MCF 10A (cell line): ENCODE data around the gene WDR76. TPM values are rescaled to one million over a fixed set of nuclear protein-coding genes. Genes with fewer than 3 reads are reported as not detected.
"Not testable (repeated sequence)": the region's sequence is repeated elsewhere in the genome, so short reads cannot be mapped to it uniquely, and the experiment has no call there.

Source experiments
- BruUV-seq: library from RNA; stranded (reverse); fragments of 400-500 nt; replicated peaks from 2 replicates; lab custom pipeline; 2021; lab: Mats Ljungman, UMichigan
- CTCF ChIA-PET: fragments of 300-600 bp; sonication (Branson Sonifier 250); formaldehyde crosslinking; extraction: SDS; loops from one replicate; lab custom pipeline; 2021; ENCODE audit warnings: antibody characterized with exemption, inconsistent platforms; lab: Yijun Ruan, JAX
- POLR2A ChIA-PET: fragments of 300-600, 350-650 bp; sonication (Branson Sonifier 250); formaldehyde crosslinking; extraction: SDS; loops from one replicate; lab custom pipeline; 2020; ENCODE audit warnings: antibody characterized with exemption, inconsistent platforms; lab: Yijun Ruan, JAX
- DNase-seq: peaks from one replicate; pipeline ENCODE4 v3.0.0-alpha.2; 2018; ENCODE audit not compliant: unreplicated experiment
- H3K27ac Mint-ChIP-seq: one replicate; pipeline ENCODE4 v1.8.0; 2022; ENCODE audit warnings: mild to moderate bottlenecking, low read depth, mixed read lengths; ENCODE audit not compliant: unreplicated experiment
- H3K27me3 Mint-ChIP-seq: one replicate; pipeline ENCODE4 v1.8.0; 2022; ENCODE audit warnings: mixed read lengths; ENCODE audit not compliant: insufficient read depth, unreplicated experiment
- H3K36me3 Mint-ChIP-seq: one replicate; pipeline ENCODE4 v1.8.0; 2022; ENCODE audit warnings: mild to moderate bottlenecking, moderate library complexity, mixed read lengths; ENCODE audit not compliant: insufficient read depth, unreplicated experiment
- H3K4me1 Mint-ChIP-seq: one replicate; pipeline ENCODE4 v1.8.0; 2022; ENCODE audit warnings: mixed read lengths; ENCODE audit not compliant: insufficient read depth, unreplicated experiment
- H3K4me3 Mint-ChIP-seq: one replicate; pipeline ENCODE4 v1.8.0; 2022; ENCODE audit warnings: mild to moderate bottlenecking, moderate library complexity, mixed read lengths; ENCODE audit not compliant: unreplicated experiment
- H3K9me3 Mint-ChIP-seq: one replicate; pipeline ENCODE4 v1.8.0; 2022; ENCODE audit warnings: mixed read lengths; ENCODE audit not compliant: unreplicated experiment
- CTCF ChIP-seq: fragments of 200-600 bp; IDR thresholded peaks from one replicate; pipeline ENCODE4 v1.8.0; 2022; ENCODE audit warnings: antibody characterized with exemption, mild to moderate bottlenecking; ENCODE audit not compliant: unreplicated experiment
- intact Hi-C: fragments of 100-400 bp; cut with micrococcal nuclease; formaldehyde crosslinking; loops from 2 replicates; pipeline ENCODE4 v1.14.1; 2022
- total RNA-seq: library from RNA; stranded (reverse); gene quantifications from 2 replicates; pipeline ENCODE4 v1.2.3, GENCODE V29; 2022

Gene WDR76
- total RNA-seq, 1 experiment from 2014 or later: 6.9 TPM

GRCh38 chr15:43859546-43859945, 32.7 kb downstream of the WDR76 start:
- DNase-seq: no peak
- H3K27me3 Mint-ChIP-seq: no peaks in the 10 kb centered on the region
- peaks cover 24% of the 10 kb centered on the region for H3K36me3 Mint-ChIP-seq
- POLR2A ChIA-PET: no interaction called here
- no peak overlapping the region for H3K27ac Mint-ChIP-seq
- no peaks in the 10 kb centered on the region for H3K9me3 Mint-ChIP-seq
- TF ChIP-seq CTCF: no peak
- no peaks in the 10 kb centered on the region for H3K4me1 Mint-ChIP-seq
- H3K4me3 Mint-ChIP-seq: no peak overlapping the region
- BruUV-seq: no TSS peak
- intact Hi-C loops: no loop called here
- CTCF ChIA-PET: interaction anchor here (0.6 to 1.0 kb wide), 2 partner anchors 8 to 206 kb away, joined by 3 to 4 read pairs; no protein-coding TSS in a partner anchor

- H3K36me3 Mint-ChIP-seq: peaks cover 24% of the 10 kb centered on the region
- H3K9me3 Mint-ChIP-seq, H3K27me3 Mint-ChIP-seq, DNase-seq, H3K4me1 Mint-ChIP-seq, intact Hi-C loops, H3K27ac Mint-ChIP-seq, H3K4me3 Mint-ChIP-seq, BruUV-seq: not testable (repeated sequence)
- ChIA-PET CTCF (interaction anchor here (0.7 kb wide), 2 partner anchors 42 to 374 kb away, joined by 3 to 4 read pairs; partner anchors contain the start of gene MFAP1), POLR2A (interaction anchor here (0.8 kb wide), 1 partner anchor 28 kb away, joined by 3 read pairs; no protein-coding TSS in a partner anchor)
These were observed 39.8 kb downstream of the WDR76 start for GRCh38 chr15:43866636-43867035.

GRCh38 chr15:43867096-43867495, 40.3 kb downstream of the WDR76 start:
- Mint-ChIP-seq H3K4me3 (no peak overlapping the region), H3K36me3 (peaks cover 20% of the 10 kb centered on the region), H3K4me1 (no peaks in the 10 kb centered on the region), H3K27me3 (no peaks in the 10 kb centered on the region), H3K9me3 (no peaks in the 10 kb centered on the region), H3K27ac (no peak overlapping the region)
- BruUV-seq: no TSS peak
- POLR2A ChIA-PET: interaction anchor here (0.8 kb wide), 1 partner anchor 29 kb away, joined by 3 read pairs; no protein-coding TSS in a partner anchor
- no peak for DNase-seq
- intact Hi-C loops: no loop called here
- CTCF ChIA-PET: interaction anchor here (0.7 kb wide), 2 partner anchors 43 to 374 kb away, joined by 3 to 4 read pairs; partner anchors contain the start of gene MFAP1
- no peak for TF ChIP-seq CTCF

GRCh38 chr15:43868406-43868805, 41.6 kb downstream of the WDR76 start:
- TF ChIP-seq CTCF: no peak
- ChIA-PET CTCF (interaction anchor here (1.4 kb wide), 1 partner anchor 13 kb away, joined by 4 read pairs; no protein-coding TSS in a partner anchor), POLR2A (interaction anchor here (0.6 to 0.7 kb wide), 2 partner anchors 105 to 249 kb away, joined by 4 read pairs; no protein-coding TSS in a partner anchor)
- Mint-ChIP-seq H3K4me1 (no peaks in the 10 kb centered on the region), H3K27ac (no peak overlapping the region), H3K27me3 (no peaks in the 10 kb centered on the region), H3K36me3 (peaks cover 15% of the 10 kb centered on the region), H3K4me3 (no peak overlapping the region), H3K9me3 (no peaks in the 10 kb centered on the region)
- DNase-seq: no peak
- intact Hi-C loops: no loop called here
- no TSS peak for BruUV-seq
